ENCODE data around the gene SMG7. TPM values are rescaled to one million over a fixed set of nuclear protein-coding genes. Genes with fewer than 3 reads are reported as not detected.

Gene SMG7
- total RNA-seq, 1 experiment from 2014 or later = 54.1 TPM

DNA sequence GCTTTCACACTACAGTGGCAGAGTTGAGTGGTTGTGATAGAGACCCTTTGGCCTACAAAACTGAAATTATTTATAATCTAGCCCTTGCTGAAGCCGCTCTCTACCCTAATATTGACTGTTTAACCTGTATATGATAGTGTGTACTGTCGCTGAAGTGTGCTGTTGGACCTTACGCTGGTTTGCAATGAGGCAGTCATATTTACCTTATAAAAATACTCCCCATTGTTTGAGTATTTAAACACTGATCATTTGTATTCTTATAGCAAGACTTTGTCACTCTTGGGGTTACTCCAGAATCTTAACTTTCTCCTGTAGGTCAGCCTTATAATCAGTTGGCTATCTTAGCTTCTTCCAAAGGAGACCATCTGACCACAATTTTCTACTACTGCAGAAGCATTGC lies 56.3 kb downstream of the SMG7 start:
- intact Hi-C loops (cut with micrococcal nuclease) = no loop called here
- no peaks in the 10 kb centered on the region for H3K9me3 ChIP-seq (ENCODE audit: control insufficient read depth in 1 of 2, insufficient read depth in 1 of 2, low read depth in 1 of 2, low read length in 2 of 2)
- BruUV-seq (replicated peaks) = no TSS peak
- H3K9me2 ChIP-seq (ENCODE audit: insufficient read depth) = no peaks in the 10 kb centered on the region
- no peaks in the 10 kb centered on the region for H3K4me1 ChIP-seq (ENCODE audit: control insufficient read depth in 1 of 2, insufficient read depth in 2 of 2, low read length in 2 of 2)
- H3K27me3 ChIP-seq (ENCODE audit: insufficient read depth, low read length) = no peaks in the 10 kb centered on the region
- TF ChIP-seq EZH2phosphoT487 (IDR thresholded peaks at IDR 0.05; ENCODE audit: borderline replicate concordance) = no peak
- no peak overlapping the region for H3K4me2 ChIP-seq (ENCODE audit: low read length)
- RAD21 ChIA-PET (ENCODE audit: low non-redundant PET in 1 of 2, low total read pairs in 2 of 2, uncharacterized antibody in 2 of 2, unreplicated experiment in 2 of 2) = no interaction called here
- POLR2A ChIA-PET = no interaction called here
- peaks cover 20 to 21% of the 10 kb centered on the region in 2 experiments; a peak in 3 of 4 replicates for H3K36me3 ChIP-seq (ENCODE audit: control insufficient read depth in 1 of 2, insufficient read depth in 2 of 2, low read length in 2 of 2)
- no peak overlapping the region for H3K27ac ChIP-seq (ENCODE audit: low read depth, low read length)
- no peak overlapping the region for H2AFZ ChIP-seq (ENCODE audit: low read depth, low read length, poor library complexity, severe bottlenecking)
- no peaks in the 10 kb centered on the region for H3K79me2 ChIP-seq (ENCODE audit: insufficient read depth, low read length)
- no peak overlapping the region for H3K4me3 ChIP-seq (replicated peaks in 1 of 2; ENCODE audit: low read depth in 1 of 2, low read length in 2 of 2)
- no peaks in the 10 kb centered on the region for H4K20me1 ChIP-seq (ENCODE audit: insufficient read depth)
- DNase-seq (ENCODE audit: low read depth, low spot score) = no peak
- no peak overlapping the region for H3K9ac ChIP-seq (ENCODE audit: low read length)
- no peak for ATAC-seq
- CTCF ChIA-PET = no interaction called here

- DNase-seq (ENCODE audit: low read depth, low spot score) = no peak
- no TSS peak for BruUV-seq (replicated peaks)
- TF ChIP-seq RAD21 (IDR thresholded peaks at IDR 0.05; ENCODE audit: low read depth) (no peak), SRF (IDR thresholded peaks at IDR 0.05; ENCODE audit: low read depth) (no peak), YY1 (IDR thresholded peaks at IDR 0.05; ENCODE audit: extremely low read depth, insufficient replicate concordance, low read depth, low read length) (no peak), FOSL1 (IDR thresholded peaks at IDR 0.05; ENCODE audit: low read depth) (no peak), SP1 (IDR thresholded peaks at IDR 0.05; ENCODE audit: low read depth) (no peak), CEBPB (IDR thresholded peaks at IDR 0.05; ENCODE audit: low read depth) (no peak), POLR2A (IDR thresholded peaks at IDR 0.05; ENCODE audit: borderline replicate concordance, extremely low read depth, insufficient read depth, insufficient read length) (no peak), EZH2phosphoT487 (IDR thresholded peaks at IDR 0.05; ENCODE audit: borderline replicate concordance) (no peak), ELF1 (IDR thresholded peaks at IDR 0.05; ENCODE audit: borderline replicate concordance, low read depth) (no peak), JUND (IDR thresholded peaks at IDR 0.05) (no peak)
- TF ChIP-seq, protein P1, sequence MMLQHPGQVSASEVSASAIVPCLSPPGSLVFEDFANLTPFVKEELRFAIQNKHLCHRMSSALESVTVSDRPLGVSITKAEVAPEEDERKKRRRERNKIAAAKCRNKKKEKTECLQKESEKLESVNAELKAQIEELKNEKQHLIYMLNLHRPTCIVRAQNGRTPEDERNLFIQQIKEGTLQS (IDR thresholded peaks at IDR 0.05) = no peak
These were observed 61.4 kb downstream of the SMG7 start for GRCh38 chr1:183533617-183534174.

More at GRCh38 chr1:183533617-183534174, 61.4 kb downstream of the SMG7 start:
- Histone ChIP-seq H3K27me3 (ENCODE audit: insufficient read depth, low read length) (no peaks in the 10 kb centered on the region), H2AFZ (ENCODE audit: low read depth, low read length, poor library complexity, severe bottlenecking) (no peak overlapping the region), H3K79me2 (ENCODE audit: insufficient read depth, low read length) (no peaks in the 10 kb centered on the region), H3K4me3 (replicated peaks in 1 of 2; ENCODE audit: low read depth in 1 of 2, low read length in 2 of 2) (no peak overlapping the region), H3K9me2 (ENCODE audit: insufficient read depth) (no peaks in the 10 kb centered on the region), H3K36me3 (ENCODE audit: control insufficient read depth in 1 of 2, insufficient read depth in 2 of 2, low read length in 2 of 2) (peaks cover 23 to 30% of the 10 kb centered on the region in 2 experiments; a peak in 3 of 4 replicates), H3K9ac (ENCODE audit: low read length) (no peak overlapping the region), H4K20me1 (ENCODE audit: insufficient read depth) (peaks cover 4% of the 10 kb centered on the region), H3K9me3 (ENCODE audit: control insufficient read depth in 1 of 2, insufficient read depth in 1 of 2, low read depth in 1 of 2, low read length in 2 of 2) (no peaks in the 10 kb centered on the region), H3K4me2 (ENCODE audit: low read length) (no peak overlapping the region), H3K27ac (ENCODE audit: low read depth, low read length) (no peak overlapping the region), H3K4me1 (ENCODE audit: control insufficient read depth in 1 of 2, insufficient read depth in 2 of 2, low read length in 2 of 2) (no peaks in the 10 kb centered on the region)
- intact Hi-C loops (cut with micrococcal nuclease) = no loop called here
- ChIA-PET RAD21 (ENCODE audit: low non-redundant PET in 1 of 2, low total read pairs in 2 of 2, uncharacterized antibody in 2 of 2, unreplicated experiment in 2 of 2) (no interaction called here), POLR2A (no interaction called here), CTCF (no interaction called here)
- ATAC-seq = no peak
